ENCODE measurements around the gene ZDHHC14. TPM values are rescaled to one million over a fixed set of nuclear protein-coding genes. Genes with fewer than 3 reads are reported as not detected.

The ZDHHC14 gene
- total and polyA plus RNA-seq, 7 donors: 2.4 to 12.6 (median 9.6) TPM

- no peak for TF ChIP-seq POLR2A (IDR thresholded peaks at IDR 0.05)
- TF ChIP-seq EP300 (IDR thresholded peaks at IDR 0.05): no peak
- no peak for TF ChIP-seq POLR2AphosphoS5 (IDR thresholded peaks at IDR 0.05)
- TF ChIP-seq CTCF (IDR thresholded peaks at IDR 0.05): no peak
These were observed 66.7 kb downstream of the ZDHHC14 start for GRCh38 chr6:157447735-157448134.

GRCh38 chr6:157449610-157450009, 68.6 kb downstream of the ZDHHC14 start:
- peaks cover 0 to 8% (median 3%) of the 10 kb centered on the region in 4 donors for H3K4me1 ChIP-seq
- H3K4me3 ChIP-seq: no peak overlapping the region
- H3K9me3 ChIP-seq: no peaks in the 10 kb centered on the region
- WGBS, 2 donors: 15 to 56% methylated on average over 6 of the region's 6 CpGs
- no peak for TF ChIP-seq EP300 (IDR thresholded peaks at IDR 0.05)
- TF ChIP-seq POLR2AphosphoS5 (IDR thresholded peaks at IDR 0.05): no peak
- TF ChIP-seq CTCF (IDR thresholded peaks at IDR 0.05): no peak
- no peak for TF ChIP-seq POLR2A (IDR thresholded peaks at IDR 0.05)
- H3K36me3 ChIP-seq: no peaks in the 10 kb centered on the region
- no peak overlapping the region for H3K27ac ChIP-seq
- intact Hi-C loops (cut with DNase I): no loop called here
- no peak for DNase-seq
- H3K27me3 ChIP-seq: no peaks in the 10 kb centered on the region

More at GRCh38 chr6:157447735-157448134, 66.7 kb downstream of the ZDHHC14 start:
- no peaks in the 10 kb centered on the region for H3K9me3 ChIP-seq
- H3K4me1 ChIP-seq: peaks cover 0 to 8% (median 3%) of the 10 kb centered on the region in 4 donors
- WGBS, 2 donors: 96 to 98% methylated on average over 3 of the region's 3 CpGs
- intact Hi-C loops (cut with DNase I): no loop called here
- H3K27ac ChIP-seq: no peak overlapping the region
- H3K27me3 ChIP-seq: no peaks in the 10 kb centered on the region
- H3K4me3 ChIP-seq: no peak overlapping the region
- DNase-seq: no peak
- H3K36me3 ChIP-seq: no peaks in the 10 kb centered on the region

GRCh38 chr6:157450931-157451742, 70.1 kb downstream of the ZDHHC14 start:
- H3K27me3 ChIP-seq: no peaks in the 10 kb centered on the region
- 81 to 86% methylated on average over 10 of the region's 10 CpGs for WGBS, 2 donors
- no peak for DNase-seq
- no peak overlapping the region for H3K27ac ChIP-seq
- intact Hi-C loops (cut with DNase I): no loop called here
- no peaks in the 10 kb centered on the region for H3K36me3 ChIP-seq
- H3K4me1 ChIP-seq: no peaks in the 10 kb centered on the region
- TF ChIP-seq CTCF (IDR thresholded peaks at IDR 0.05): no peak
- TF ChIP-seq POLR2A (IDR thresholded peaks at IDR 0.05): no peak
- no peaks in the 10 kb centered on the region for H3K9me3 ChIP-seq
- no peak overlapping the region for H3K4me3 ChIP-seq

- Histone ChIP-seq H3K4me3 (no peak overlapping the region), H3K9me3 (no peaks in the 10 kb centered on the region), H3K27ac (no peak overlapping the region), H3K4me1 (no peaks in the 10 kb centered on the region), H3K36me3 (no peaks in the 10 kb centered on the region), H3K27me3 (no peaks in the 10 kb centered on the region)
- no peak for TF ChIP-seq POLR2A (IDR thresholded peaks at IDR 0.05)
- no peak for TF ChIP-seq EP300 (IDR thresholded peaks at IDR 0.05)
- TF ChIP-seq POLR2AphosphoS5 (IDR thresholded peaks at IDR 0.05): no peak
- TF ChIP-seq CTCF (IDR thresholded peaks at IDR 0.05): no peak
- DNase-seq: no peak
- intact Hi-C loops (cut with DNase I): no loop called here
- WGBS, 2 donors: 21 to 65% methylated on average over 2 of the region's 2 CpGs
These were observed 71.1 kb downstream of the ZDHHC14 start for GRCh38 chr6:157452096-157452495.
